Activated T-cell treated with anti-CD3 and anti-CD28 coated beads, Interleukin-2, amount 50 U/mL, for 1 hour (primary cell): Measurements from ENCODE around the gene OR2A12.
"Not testable (repeated sequence)": the region's sequence is repeated elsewhere in the genome, so short reads cannot be mapped to it uniquely, and the experiment has no call there.

Source experiments
- DNase-seq: peaks from one replicate; pipeline ENCODE4 v3.0.0-alpha.2; 2020

OR2A12 gene, protein sequence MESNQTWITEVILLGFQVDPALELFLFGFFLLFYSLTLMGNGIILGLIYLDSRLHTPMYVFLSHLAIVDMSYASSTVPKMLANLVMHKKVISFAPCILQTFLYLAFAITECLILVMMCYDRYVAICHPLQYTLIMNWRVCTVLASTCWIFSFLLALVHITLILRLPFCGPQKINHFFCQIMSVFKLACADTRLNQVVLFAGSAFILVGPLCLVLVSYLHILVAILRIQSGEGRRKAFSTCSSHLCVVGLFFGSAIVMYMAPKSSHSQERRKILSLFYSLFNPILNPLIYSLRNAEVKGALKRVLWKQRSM

DNA sequence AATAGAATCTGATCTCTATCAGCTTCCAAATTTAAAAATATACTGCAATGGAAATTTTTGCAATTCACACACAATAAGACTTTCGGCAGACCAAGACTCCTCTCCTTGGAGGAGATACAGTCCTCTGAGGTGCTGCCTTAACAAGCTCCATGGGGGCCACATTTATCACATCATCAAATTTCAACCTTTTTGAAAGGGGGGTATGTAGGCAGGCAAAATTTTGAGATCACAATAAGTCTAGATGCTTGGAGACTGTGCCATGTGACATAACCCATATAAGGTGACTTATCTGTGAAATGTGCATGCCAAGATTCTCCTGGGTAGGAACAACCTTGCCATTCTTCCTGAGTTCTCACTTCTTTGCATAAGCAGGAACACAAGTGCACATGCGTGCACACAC is at the start of gene OR2A12:
Gene OR2A12 (plus strand): TSS at position 301 of the 400 bp plus-strand sequence. CDS start 8,830 bp downstream, outside the sequence.
- DNase-seq: no peak

DNA sequence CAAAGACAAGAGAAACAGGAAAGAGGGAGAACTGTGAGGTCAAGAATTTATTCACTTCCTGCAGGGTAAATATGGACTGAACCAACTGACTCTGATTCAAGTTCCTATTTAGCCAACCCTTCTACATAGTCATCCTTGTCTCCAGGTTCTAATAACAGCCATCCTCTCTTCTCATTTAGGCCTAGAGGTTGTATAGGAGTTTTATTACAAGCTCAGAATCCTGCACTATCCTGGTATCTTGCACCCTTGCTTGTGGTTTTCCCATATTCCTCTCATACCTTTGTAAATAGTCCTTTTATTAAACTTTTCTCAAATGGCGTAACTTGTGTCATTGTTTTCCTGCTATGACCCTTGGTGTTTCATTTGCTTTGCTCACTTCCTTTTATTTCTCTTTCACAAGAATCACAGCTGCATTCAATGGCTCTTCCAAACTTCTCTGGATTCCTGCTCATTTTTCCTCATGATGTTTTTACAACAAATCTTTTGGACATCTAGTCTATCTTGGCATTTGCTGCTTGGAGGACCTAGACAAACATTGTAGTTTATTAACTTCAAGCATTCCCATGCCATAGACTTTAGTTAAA is 49.7 kb upstream of the OR2A12 start:
- no peak for DNase-seq

DNA sequence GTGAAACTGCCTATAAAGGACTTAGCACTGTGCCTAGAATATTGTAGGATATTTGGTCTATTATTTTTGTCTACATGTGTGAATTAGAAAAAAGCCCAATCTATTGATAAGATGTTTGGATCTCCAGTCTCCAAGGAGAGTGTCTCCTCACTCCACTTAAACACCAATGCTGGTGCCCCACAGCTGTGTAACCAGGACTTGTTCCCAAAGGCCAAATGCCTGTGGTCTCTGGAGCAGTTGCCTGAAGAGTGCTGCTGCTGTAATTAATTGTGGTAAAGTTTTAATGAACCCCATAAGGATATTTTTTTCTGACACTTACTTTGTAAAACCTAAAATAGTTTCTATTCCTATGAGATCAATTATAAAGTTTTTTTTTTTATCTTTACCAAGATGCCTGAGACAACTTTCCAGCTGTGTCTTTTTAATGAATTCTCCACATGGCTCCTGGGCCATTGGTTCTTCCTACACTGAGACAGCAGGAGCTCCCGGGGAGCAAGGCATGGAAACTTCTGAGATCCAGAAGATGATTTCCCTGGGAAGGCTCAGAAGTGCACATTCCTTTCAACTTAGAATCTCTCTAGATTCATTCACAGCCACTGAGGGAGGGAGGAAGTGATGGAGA is 48.6 kb upstream of the OR2A12 start:
- DNase-seq: no peak

DNA sequence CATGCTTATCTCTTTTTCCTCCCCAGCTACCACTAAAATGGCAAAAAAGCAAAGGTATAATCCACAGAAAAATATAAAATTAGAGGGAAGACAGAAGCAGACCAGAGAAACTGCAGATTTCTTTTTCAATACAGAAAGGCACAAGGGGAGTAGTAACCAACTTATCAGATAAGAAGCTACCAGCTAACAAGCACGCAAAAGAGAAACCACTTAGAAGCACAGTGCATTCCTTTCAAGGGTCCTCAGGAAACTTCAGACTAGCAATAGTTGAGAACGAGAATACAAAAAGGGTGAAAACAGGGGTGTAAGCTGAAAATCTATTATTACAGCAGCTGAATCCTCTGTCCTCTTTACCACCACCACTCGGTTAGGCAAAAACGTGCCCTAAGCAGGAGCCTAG is 47.2 kb upstream of the OR2A12 start:
- DNase-seq: no peak

DNA sequence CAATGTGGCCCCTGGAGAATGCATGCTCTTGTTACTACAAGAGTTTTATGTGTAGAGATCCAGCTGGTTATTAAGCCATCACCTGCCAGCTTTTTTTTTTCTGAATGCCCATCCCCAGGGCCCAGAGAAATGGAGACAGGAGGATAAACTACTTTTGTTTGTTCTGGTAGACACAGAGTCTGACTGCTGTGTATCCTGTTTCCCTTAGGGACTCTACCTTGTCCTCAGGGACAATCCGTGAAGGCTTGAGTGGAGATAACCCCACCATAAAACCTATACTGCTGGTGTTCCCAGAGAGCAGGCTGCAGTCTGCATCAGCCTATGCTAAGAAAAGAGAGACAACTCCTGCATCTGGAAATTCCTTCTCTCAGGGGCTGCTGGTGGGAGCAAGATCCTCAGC is 37.4 kb upstream of the OR2A12 start, which contains the start of gene OR2A5:
Gene OR2A5 (plus strand): TSS at position 301 of the 400 bp plus-strand sequence. CDS start 1,454 bp downstream, outside the sequence.
- DNase-seq: no peak

DNA sequence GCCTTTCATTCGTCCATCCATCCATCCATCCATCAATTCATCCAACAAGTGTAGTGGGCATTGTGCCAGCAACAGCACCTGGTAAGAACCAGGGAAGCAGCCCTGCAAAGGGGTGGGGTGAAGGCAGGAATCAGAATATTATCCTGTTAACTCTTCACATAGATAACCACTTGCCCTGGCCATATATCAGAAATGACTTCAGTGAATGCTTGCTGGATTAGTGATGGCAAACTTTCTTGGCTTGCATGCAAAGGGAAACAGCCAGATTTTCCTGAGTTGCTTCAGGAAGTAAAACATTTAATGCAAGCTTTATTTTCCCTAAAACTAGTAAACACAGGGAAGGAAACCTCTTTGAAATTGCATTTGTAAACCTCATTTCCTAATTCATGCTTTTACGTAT is 36.6 kb upstream of the OR2A12 start:
- DNase-seq: no peak

DNA sequence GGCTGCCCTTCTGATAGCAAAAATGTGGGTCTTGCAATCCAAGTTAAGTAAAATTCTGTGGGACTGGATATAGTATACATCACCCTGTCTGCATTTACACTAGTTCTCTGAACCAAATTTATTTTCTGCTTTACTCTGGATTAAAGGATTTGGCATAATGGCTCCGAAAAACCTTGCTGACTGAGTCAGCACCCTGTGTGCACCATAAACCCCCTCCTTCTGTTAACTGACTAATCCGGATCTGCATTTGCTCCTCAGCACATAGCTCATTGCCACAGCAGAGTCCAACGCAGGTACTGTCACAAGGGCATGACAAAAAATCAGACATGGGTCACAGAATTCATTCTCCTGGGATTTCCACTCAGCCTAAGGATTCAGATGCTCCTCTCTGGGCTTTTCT is 36.0 kb upstream of the OR2A12 start:
- DNase-seq: no peak

DNA sequence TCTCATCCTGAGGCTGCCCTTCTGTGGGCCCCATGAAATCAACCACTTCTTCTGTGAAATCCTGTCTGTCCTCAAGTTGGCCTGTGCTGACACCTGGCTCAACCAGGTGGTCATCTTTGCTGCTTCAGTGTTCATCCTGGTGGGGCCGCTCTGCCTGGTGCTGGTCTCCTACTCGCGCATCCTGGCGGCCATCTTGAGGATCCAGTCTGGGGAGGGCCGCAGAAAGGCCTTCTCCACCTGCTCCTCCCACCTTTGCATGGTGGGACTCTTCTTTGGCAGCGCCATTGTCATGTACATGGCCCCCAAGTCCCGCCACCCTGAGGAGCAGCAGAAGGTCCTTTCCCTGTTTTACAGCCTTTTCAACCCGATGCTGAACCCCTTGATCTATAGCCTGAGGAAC is 35.2 kb upstream of the OR2A12 start:
- DNase-seq: not testable (repeated sequence)

DNA sequence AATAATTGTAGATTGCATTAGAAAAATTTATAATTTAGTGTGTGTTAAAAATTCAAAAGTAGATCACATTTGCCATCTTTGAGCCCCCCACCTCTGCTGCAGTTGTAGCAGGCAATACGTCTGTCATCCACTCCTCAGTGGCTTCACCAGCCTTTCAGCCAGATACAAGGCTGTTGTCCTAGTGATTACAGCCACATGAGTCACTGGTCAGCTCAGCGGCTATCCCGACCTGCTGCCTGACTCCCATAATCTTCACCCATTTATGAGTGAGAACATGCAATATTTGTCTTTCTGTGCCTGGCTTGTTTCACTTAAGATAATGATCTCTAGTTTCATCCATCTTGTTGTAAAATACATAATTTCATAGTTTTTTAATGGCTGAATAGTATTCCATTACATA is 28.1 kb upstream of the OR2A12 start:
- no peak for DNase-seq

DNA sequence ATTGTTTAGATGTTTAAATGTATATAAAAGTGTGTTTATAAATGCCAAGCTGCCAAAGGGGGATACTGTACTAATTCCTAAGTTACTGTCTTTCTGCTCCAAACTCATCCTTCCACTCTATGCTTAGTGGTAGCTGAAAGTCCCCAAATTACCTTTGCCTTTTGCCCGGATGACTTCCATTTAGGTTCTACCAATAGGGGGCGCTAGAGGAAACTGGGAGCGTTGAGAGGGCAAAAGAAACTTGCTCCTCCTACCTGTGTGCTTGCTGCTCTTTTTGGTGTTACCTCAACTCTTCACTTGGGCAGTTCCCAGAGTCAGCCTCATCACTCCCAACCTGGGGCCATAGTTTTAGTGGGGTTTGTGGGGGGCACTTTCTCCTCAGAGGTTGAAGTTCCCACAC is 22.4 kb upstream of the OR2A12 start:
- DNase-seq: no peak

DNA sequence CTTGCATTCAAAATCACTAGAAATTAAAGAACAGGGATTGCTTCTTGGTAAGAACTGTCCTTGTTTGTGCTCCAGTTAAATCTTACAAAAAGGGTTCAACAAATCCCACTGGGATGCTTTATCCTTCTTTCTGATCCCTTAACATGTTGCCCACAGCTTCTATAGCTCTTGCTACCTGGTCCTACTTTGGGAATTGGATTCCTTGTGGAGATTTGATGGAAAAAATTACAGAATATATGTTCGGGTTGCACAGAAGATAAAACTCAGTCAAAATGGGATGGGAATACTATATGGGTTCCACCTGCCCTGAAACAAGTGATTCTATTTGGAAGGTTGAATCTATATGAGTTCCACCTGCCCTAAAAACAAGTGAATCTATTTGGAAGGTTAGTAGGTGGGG is 16.6 kb upstream of the OR2A12 start, which contains the start of gene OR2A25:
Gene OR2A25 (plus strand): TSS at position 301 of the 400 bp plus-strand sequence. CDS start 4,409 bp downstream, outside the sequence.
- DNase-seq: no peak

DNA sequence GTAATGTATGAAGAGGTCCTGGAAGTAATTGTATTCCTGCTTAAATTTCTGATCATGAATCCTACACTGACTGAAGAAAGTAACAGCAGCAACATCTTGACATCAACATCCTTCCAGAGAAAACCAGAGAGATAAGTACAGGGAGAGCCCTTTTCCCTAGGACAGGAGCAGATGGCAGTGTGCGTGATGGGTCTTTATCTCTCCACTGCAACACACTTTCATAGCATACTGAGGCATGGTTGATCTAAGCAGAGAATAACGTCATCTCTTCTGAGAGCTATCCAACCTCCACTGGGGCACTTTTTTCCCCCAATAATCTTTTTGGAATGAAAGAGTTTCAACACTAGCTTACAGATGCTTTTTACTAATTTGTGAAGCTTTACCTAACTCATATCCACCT is 16.1 kb upstream of the OR2A12 start:
- no peak for DNase-seq

DNA sequence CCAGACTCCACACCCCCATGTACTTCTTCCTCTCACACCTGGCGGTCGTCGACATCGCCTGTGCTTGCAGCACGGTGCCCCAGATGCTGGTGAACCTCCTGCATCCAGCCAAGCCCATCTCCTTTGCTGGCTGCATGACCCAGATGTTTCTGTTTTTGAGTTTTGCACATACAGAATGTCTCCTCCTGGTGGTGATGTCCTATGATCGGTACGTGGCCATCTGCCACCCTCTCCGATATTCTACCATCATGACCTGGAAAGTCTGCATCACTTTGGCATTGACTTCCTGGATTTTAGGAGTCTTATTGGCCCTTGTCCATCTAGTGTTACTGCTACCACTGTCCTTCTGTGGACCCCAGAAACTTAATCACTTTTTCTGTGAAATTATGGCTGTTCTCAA is 11.7 kb upstream of the OR2A12 start:
- DNase-seq: no peak

DNA sequence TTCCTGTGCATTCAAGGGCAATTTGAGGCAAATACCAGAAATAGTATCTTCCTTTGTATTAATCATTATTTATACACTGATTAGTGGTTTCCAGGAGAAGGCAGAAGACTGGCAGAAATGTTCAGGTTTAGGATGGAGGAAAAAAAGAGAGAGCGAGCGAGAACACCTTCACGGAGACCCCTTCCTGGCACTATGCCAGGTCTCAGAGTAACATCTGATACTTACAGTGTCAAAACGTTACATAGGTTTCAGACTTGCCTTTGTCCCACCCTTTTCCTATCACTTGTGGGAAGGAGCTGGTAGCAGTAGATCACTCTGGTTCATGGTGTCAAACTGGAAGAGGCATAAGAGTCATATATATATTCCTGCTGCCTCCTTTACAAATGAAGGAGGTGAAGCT is 652 bp downstream of the OR2A12 start:
- no peak for DNase-seq

DNA sequence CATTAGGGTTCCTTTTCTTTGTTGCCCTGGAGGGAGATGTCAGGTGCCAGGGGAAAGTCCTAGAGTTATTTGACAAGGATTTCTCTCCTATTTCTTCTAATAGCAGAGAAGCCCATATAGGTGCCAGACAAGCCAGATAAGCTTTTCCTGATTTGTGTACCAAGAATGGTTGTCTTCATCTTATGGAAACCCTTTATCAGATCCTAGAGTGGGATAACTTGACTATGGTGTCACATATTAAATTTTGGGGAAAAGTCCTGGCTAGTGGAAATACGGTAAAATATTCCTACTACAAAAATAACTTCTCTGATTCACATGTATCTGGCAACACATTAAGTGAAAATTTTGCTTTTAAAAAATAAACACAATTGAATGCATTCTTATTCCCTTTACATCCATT is 1.2 kb downstream of the OR2A12 start:
- no peak for DNase-seq

DNA sequence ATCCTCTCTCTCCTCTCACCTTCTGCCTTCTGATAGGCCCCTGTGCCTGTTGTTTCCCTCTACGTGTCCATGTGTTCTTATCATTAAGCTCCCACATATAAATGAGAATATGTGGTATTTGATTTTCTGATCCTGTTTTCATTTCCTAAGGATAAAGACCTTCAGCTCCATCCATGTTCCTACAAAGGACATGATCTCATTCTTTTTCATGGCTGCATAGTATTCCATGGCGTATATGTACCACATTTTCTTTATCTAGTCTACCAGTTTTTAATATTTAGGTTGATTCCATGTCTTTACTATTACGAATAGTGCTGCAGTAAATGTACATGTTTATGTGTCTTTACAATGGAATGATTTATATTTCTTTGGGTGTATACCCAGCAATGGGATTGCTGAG is 4.6 kb downstream of the OR2A12 start:
- DNase-seq: no peak

DNA sequence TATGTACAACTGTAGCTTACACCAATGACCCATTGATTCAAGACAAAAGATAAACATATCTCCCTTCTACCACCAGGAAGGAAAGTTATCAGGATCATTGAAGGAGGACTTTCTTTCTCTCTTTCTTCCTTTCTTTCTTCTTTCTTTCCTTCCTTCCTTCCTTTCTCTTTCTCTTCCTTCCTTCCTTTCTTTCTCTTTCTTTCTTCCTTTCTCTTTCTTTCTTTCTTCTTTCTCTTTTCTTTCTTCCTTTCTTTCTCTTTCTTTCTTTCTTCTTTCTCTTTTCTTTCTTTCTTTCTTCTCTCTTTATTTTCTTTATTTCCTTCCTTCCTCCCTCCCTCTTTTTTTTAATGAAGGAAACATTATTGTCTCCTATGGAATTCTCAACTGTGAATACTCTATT is 12.7 kb downstream of the OR2A12 start:
- DNase-seq: no peak

DNA sequence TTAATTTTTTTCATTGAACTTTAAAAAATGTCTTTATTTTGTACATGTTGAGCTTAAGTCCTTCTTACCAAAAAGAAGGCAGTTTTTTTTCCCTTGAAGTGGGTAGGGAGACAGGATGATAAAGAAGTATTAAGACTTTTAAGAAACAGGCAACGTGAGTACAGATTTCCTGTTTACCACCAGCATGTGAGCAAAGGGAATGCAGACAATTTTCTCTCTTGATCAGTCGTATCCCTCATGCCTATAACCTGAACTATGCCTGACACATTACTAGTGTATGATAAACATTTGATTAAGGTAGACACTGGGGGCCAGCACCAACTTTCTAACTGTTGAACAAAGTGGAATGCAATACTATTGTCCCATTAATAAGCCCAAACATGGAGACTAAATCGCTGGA is 14.5 kb downstream of the OR2A12 start:
- DNase-seq: no peak

DNA sequence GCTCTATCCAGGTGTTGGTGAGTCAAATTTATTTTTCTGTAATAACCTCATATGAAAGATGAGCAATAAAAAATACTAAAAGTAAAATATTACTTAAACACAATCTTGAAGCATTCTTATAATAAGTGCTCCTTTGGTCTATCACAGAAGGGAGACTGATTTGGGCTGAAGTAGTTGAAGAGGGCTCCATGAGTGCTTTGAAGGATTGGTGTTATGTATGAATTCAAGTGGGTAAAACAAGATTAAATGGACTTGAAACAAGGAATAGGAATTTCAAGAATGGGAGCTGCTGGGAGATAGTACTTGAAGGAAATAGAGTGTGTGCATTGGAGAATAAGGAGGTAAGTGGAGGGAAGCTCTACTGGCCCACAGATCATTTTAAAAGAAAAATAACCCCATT is 16.0 kb downstream of the OR2A12 start:
- DNase-seq: no peak

DNA sequence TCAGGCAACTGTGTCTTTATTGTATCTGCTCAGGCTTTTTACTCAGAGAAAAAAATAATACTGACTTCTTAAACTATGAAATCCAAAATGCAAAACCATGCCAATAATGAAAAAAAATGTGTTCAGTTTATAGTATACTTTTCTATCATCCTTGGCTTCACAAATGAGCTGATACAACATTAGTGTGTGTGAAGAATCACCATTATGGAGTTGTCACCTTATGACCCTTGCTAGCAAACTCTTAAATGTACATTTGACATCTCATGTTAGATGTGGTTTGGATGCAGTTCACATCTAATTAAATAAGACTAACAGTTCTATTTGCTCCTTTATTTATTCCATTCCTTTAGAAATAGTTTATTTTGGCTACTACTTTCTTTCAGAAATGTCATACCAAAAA is 19.1 kb downstream of the OR2A12 start:
- no peak for DNase-seq

DNA sequence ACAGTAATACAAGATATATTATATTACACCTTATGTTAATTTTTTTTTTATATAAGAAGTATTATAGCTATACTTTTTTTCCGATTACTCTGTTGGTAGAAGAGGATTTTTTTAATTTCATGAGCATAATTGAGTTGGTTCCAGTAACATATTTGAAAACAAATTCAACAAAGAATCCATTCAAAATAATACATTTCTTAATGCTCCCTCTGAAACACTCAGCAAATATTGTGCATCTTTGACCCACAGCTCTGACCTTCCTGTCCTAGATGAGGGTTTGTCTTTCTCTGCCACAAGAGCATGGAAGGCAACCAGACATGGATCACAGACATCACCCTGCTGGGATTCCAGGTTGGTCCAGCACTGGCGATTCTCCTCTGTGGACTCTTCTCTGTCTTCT is 23.2 kb downstream of the OR2A12 start, which contains the start of gene OR2A2:
Gene OR2A2 (plus strand): TSS at position 301 of the 400 bp plus-strand sequence. CDS start 0 bp downstream, at position 301.
- no peak for DNase-seq

DNA sequence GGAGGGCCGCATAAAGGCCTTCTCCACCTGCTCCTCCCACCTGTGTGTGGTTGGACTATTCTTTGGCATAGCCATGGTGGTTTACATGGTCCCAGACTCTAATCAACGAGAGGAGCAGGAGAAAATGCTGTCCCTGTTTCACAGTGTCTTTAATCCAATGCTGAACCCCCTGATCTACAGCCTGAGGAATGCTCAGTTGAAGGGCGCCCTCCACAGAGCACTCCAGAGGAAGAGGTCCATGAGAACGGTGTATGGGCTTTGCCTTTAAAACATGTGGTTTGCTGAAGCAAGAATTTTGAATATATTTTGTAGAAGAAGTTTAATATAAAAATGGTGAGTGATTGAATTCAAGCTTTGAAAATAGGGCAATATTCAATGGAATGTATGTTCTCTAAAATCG is 24.2 kb downstream of the OR2A12 start:
- no peak for DNase-seq

DNA sequence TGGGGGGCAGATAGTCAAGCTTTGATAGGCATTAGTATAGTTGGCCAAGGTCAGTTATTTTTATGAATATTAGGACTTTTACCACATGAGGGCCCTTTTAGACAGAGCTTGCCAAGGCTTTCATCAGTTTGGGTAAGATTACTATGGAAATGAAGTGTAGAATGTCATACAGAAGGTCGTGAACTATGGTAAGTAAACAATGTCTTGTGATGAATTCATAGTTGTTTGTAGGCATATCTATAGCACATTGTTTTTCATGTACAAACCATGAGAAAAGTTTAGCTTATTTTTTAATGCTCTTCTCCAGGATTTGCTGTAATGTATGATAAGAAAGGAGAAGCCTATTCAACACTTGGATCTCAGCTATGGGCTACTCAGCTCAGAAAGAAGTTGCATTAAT is 27.6 kb downstream of the OR2A12 start:
- no peak for DNase-seq

DNA sequence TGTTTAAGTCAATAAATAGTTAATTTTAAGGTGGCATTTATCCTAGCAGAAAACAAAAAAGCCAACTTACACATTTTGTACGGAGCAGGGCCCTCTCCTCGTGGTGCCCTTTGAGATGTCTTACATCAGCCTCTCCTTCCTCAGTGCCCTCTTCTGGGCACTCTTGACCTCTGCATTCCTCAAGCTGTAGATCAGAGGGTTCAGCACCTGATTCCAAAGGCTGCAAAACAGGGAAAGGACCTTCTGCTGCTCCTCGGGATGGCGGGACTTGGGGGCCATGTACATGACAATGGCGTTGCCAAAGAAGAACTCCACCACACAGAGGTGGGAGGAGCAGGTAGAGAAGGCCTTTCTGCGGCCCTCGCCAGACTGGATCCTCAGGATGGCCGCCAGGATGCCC is 32.3 kb downstream of the OR2A12 start:
- DNase-seq: no peak
